ENCODE measurements around the gene FLRT1. TPM values are rescaled to one million over a fixed set of nuclear protein-coding genes. Genes with fewer than 3 reads are reported as not detected.
A peak's percentile ranks its signal among the peaks of the same experiment; 100 is the strongest.

The FLRT1 gene
- total RNA-seq, 1 donor from 2014 or later = 7.1 TPM

DNA sequence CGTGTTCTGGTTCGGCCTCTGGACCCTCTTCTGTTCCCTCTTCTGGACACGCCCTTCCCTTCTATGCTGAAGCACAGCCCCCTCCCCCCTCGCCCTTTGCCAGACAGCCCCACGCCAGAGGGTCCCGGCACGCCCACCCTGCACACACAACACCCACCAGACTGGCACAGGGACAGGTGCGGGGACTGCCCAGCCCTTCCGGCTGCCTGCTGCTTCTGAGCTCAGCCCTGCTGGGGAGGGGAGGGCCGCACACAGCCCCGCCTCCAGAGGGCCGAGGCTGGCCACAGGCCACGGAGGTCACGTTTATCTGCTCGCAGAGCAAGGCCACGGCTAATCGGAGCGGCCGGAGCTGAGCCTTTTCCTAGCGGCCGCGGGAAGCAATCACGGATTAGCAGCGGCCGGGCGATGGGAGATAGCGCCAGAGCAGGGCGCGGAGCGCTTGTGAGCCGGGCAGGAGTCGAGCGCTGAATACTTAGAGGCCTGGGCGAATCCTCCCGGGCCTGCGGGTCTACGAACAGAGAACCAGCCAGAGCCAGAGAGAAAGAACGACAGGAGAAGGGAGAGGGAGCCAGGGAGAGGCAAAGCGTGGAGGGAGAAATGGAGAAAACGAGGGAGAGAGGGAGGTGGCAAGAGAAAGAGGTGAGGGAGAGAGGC, 28.0 kb upstream of the FLRT1 start:
- TF ChIP-seq, protein P1, sequence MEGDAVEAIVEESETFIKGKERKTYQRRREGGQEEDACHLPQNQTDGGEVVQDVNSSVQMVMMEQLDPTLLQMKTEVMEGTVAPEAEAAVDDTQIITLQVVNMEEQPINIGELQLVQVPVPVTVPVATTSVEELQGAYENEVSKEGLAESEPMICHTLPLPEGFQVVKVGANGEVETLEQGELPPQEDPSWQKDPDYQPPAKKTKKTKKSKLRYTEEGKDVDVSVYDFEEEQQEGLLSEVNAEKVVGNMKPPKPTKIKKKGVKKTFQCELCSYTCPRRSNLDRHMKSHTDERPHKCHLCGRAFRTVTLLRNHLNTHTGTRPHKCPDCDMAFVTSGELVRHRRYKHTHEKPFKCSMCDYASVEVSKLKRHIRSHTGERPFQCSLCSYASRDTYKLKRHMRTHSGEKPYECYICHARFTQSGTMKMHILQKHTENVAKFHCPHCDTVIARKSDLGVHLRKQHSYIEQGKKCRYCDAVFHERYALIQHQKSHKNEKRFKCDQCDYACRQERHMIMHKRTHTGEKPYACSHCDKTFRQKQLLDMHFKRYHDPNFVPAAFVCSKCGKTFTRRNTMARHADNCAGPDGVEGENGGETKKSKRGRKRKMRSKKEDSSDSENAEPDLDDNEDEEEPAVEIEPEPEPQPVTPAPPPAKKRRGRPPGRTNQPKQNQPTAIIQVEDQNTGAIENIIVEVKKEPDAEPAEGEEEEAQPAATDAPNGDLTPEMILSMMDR (IDR thresholded peaks at IDR 0.05; ENCODE audit: unreplicated experiment) = peak; percentile 42
- peak overlapping the region; percentile 70 for H3K4me3 Mint-ChIP-seq
- no peaks in the 10 kb centered on the region for H3K36me3 Mint-ChIP-seq
- H3K9me3 Mint-ChIP-seq = no peaks in the 10 kb centered on the region
- peak overlapping the region; percentile 92 for H3K27ac Mint-ChIP-seq
- DNase-seq (ENCODE audit: low spot score in 2 of 2, unreplicated experiment in 2 of 2) = peak in 1 of 2 experiments; percentile 72
- H3K27me3 Mint-ChIP-seq (ENCODE audit: low read depth) = peaks cover 25% of the 10 kb centered on the region
- peaks cover 42% of the 10 kb centered on the region for H3K4me1 Mint-ChIP-seq

DNA sequence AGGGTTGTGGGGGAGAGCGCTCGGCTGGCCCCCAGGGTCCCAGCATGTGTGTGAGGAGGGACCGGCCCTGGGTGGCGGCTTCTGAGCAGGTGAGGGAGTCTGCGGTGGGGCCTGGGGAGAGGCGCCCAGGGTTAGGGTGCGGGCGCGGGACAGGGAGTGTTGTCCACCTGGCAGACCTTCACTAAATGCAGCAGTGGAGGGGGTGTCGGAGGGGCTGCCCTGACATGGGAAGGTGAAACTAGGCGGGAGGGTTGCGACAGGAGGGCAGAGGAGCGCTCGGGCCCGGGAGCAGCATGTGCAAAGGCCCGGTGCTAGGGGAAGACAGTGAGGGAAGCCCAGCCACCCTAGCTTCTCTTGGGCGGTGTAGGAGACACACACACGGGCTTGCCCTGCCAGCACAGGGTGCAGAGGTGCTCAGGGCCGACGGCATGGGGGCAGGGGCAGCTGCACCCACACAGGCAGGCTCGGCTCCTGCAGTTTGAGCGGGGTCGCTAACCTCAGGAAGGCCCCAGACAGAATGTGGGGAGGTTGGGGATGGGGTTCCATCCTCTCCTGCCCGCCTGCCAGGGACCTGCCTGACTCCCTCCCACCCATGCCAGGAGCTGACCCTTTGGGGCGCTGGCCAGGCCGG, 27.3 kb upstream of the FLRT1 start:
- no peak for DNase-seq (ENCODE audit: low spot score in 2 of 2, unreplicated experiment in 2 of 2)
- Mint-ChIP-seq H3K4me3 (peak overlapping the region; percentile 70), H3K27ac (peak overlapping the region; percentile 92), H3K27me3 (ENCODE audit: low read depth) (peaks cover 25% of the 10 kb centered on the region), H3K9me3 (no peaks in the 10 kb centered on the region), H3K4me1 (peaks cover 37% of the 10 kb centered on the region), H3K36me3 (no peaks in the 10 kb centered on the region)
- TF ChIP-seq, protein P1 (IDR thresholded peaks at IDR 0.05; ENCODE audit: unreplicated experiment) = no peak

DNA sequence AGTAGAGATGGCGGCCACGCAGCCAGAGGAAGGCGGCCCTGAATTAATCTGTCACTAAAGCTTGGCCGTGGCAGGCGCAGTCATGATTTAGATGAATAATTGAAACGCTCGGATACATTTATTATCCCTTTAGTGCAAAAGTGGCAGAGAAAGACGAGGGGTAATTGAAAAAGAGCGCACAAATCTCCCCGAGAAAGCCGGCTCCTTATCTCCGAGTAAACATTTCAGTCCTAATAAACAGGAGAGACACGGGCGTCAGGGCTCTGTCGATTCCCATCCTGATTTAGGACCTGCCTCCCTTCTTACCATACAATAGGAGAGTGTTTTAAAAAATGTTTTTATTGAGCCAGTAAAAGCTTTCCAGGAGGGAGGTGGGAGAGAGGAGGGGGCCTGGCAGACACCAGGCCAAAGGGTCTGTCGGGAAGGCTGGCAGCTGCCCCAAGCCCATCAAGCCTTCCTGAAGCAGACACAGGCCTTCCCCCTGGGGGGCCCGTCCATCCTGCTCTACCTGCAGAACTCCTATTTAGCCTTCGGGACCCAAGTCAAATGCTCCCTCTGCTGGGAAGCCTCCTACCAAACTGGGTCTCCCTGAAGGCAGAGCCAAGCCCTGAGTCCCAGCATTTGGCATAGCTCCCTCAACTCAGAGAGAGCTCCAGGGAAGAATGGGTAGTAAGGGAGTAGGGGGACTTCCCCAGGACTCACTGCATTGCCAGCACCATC, 26.7 kb upstream of the FLRT1 start:
- Mint-ChIP-seq H3K36me3 (no peaks in the 10 kb centered on the region), H3K9me3 (no peaks in the 10 kb centered on the region), H3K27me3 (ENCODE audit: low read depth) (peaks cover 25% of the 10 kb centered on the region), H3K4me1 (peaks cover 31% of the 10 kb centered on the region), H3K4me3 (no peak overlapping the region), H3K27ac (no peak overlapping the region)
- TF ChIP-seq, protein P1 (IDR thresholded peaks at IDR 0.05; ENCODE audit: unreplicated experiment) = no peak
- no peak for DNase-seq (ENCODE audit: low spot score in 2 of 2, unreplicated experiment in 2 of 2)

DNA sequence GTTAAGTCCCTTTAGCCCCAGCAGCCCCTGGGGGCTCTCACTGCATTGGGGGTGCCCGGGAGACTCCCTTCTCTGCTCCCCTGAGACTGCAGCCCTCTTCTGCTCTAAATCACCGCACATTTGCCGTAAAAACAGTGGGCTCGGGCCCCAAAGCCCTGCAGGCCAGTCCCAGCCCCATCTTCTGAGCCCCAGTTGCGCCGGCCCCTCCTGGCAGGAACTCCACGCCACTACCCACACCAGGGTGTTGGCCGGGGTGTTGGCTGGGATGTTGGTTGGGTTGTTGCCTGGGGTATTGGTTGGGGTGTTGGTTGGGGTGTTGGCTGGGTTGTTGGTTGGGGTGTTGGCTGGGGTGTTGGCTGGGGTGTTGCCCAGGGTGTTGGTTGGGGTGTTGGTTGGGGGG, 26.0 kb upstream of the FLRT1 start:
- H3K27ac Mint-ChIP-seq = no peak overlapping the region
- DNase-seq (ENCODE audit: low spot score in 2 of 2, unreplicated experiment in 2 of 2) = no peak
- peaks cover 25% of the 10 kb centered on the region for H3K27me3 Mint-ChIP-seq (ENCODE audit: low read depth)
- H3K4me3 Mint-ChIP-seq = no peak overlapping the region
- peaks cover 29% of the 10 kb centered on the region for H3K4me1 Mint-ChIP-seq
- no peaks in the 10 kb centered on the region for H3K9me3 Mint-ChIP-seq
- TF ChIP-seq, protein P1 (IDR thresholded peaks at IDR 0.05; ENCODE audit: unreplicated experiment) = no peak
- no peaks in the 10 kb centered on the region for H3K36me3 Mint-ChIP-seq

DNA sequence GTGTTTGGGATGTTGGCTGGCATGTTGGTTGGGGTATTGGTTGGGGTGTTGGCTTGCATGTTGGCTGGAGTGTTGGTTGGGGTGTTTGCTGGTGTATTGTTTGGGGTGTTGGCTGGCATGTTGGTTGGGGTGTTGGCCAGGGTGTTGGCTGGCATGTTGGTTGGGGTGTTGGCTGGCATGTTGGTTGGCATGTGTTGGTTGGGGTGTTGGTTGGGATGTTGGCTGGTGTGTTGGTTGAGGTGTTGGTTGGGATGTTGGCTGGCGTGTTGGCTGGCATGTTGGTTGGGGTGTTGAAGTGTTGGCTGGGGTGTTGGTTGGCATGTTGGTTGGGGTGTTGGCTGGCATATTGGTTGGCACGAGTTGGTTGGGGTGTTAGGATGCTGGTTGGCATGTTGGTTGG, 24.9 kb upstream of the FLRT1 start:
- peaks cover 25% of the 10 kb centered on the region for H3K27me3 Mint-ChIP-seq (ENCODE audit: low read depth)

More for the DNA sequence above, 24.9 kb upstream of the FLRT1 start:
- Mint-ChIP-seq H3K27ac (no peak overlapping the region), H3K9me3 (no peaks in the 10 kb centered on the region), H3K4me1 (peaks cover 29% of the 10 kb centered on the region), H3K36me3 (no peaks in the 10 kb centered on the region), H3K4me3 (no peak overlapping the region)
- no peak for DNase-seq (ENCODE audit: low spot score in 2 of 2, unreplicated experiment in 2 of 2)
- TF ChIP-seq, protein P1 (IDR thresholded peaks at IDR 0.05; ENCODE audit: unreplicated experiment) = no peak
